Kidney (tissue), 14 donors: ENCODE results near the gene TBC1D10B. TPM values are rescaled to one million over a fixed set of nuclear protein-coding genes. Genes with fewer than 3 reads are reported as not detected.

ENCODE experiments used
- DNase-seq, 5 donors: peaks; one replicate each; pipeline ENCODE4 v3.0.0-alpha.2; 2013 to 2020
- FAIRE-seq: peaks from 2 replicates; lab custom pipeline; 2012; peaks lifted over from hg19 to GRCh38; lab: Jason Lieb, UNC
- H3K27ac ChIP-seq, 2 donors: one replicate each; pipeline ENCODE4 v1.7.0; 2013; ENCODE audit warnings: low read depth in 2 of 2, low read length in 2 of 2, inconsistent platforms in 1 of 2
- H3K27me3 ChIP-seq: one replicate; pipeline ENCODE4 v1.7.1; 2013; ENCODE audit warnings: low read length, inconsistent platforms; ENCODE audit not compliant: control insufficient read depth, insufficient read depth
- H3K36me3 ChIP-seq, 3 donors: one replicate each; pipeline versions ENCODE4 v1.7.0 to v1.7.1; 2013; ENCODE audit warnings: low read length in 3 of 3, control low read depth in 1 of 3, inconsistent platforms in 1 of 3; ENCODE audit not compliant: insufficient read depth in 3 of 3, control insufficient read depth in 2 of 3
- H3K4me1 ChIP-seq, 3 donors: one replicate each; pipeline versions ENCODE4 v1.7.0 to v1.7.1; 2013; ENCODE audit warnings: low read length in 3 of 3, inconsistent platforms in 1 of 3, low read depth in 1 of 3; ENCODE audit not compliant: control insufficient read depth in 2 of 3, insufficient read depth in 2 of 3
- H3K4me3 ChIP-seq, 3 donors: one replicate each; pipeline versions ENCODE4 v1.7.0 to v1.8.1; 2013; ENCODE audit warnings: low read length in 3 of 3, control low read depth in 1 of 3, inconsistent platforms in 1 of 3
- H3K9ac ChIP-seq, 3 donors: one replicate each; pipeline versions ENCODE4 v1.7.0 to v1.7.1; 2013; ENCODE audit warnings: low read length in 3 of 3, control low read depth in 1 of 3, inconsistent platforms in 1 of 3
- H3K9me3 ChIP-seq, 3 donors: one replicate each; pipeline versions ENCODE4 v1.7.0 to v1.7.1; 2013; ENCODE audit warnings: low read length in 3 of 3, control low read depth in 1 of 3, inconsistent platforms in 1 of 3; ENCODE audit not compliant: control insufficient read depth in 2 of 3, insufficient read depth in 1 of 3
- intact Hi-C: fragments of 100-400 bp; cut with DNase I; formaldehyde crosslinking; loops from one replicate; pipeline ENCODE4 v1.11.1; 2022
- polyA plus RNA-seq: library from polyadenylated mRNA; stranded (reverse); fragments of 350-450 nt; fragmentation: Illumina TruSeq; extraction: RNeasy Lipid Tissue Mini Kit (QIAGEN cat#74804); gene quantifications from one replicate; pipeline ENCODE4 v1.2.3, GENCODE V29; 2014; ENCODE audit warnings: low read depth, low replicate concordance; ENCODE audit not compliant: insufficient read depth
- total RNA-seq: library from RNA; stranded (reverse); fragmentation: NEBNext Ultra II Directional; extraction: Animal tissue kit (Norgen Biotek cat#: 25700); gene quantifications from one replicate; pipeline ENCODE4 v1.2.1, GENCODE V29; 2021
- TF ChIP-seq, protein P1 (sequence below): IDR thresholded peaks from 3 replicates; pipeline ENCODE4 v1.5.1; 2012; ENCODE audit warnings: mild to moderate bottlenecking, moderate library complexity, borderline replicate concordance; ENCODE audit not compliant: insufficient read depth; ENCODE audit errors: extremely low read depth
- donor health status: control.
- donor health status: control.
- donor health status: control.
- donor health status: control.
- donor health status: control.
- donor health status: DM: yes; HTN: yes; CAD: no.
- donor health status: Normal renal cell carcinoma (clear cell type).

TBC1D10B gene
- total and polyA plus RNA-seq, 2 donors from 2014 or later = 30.1 to 32.7 TPM

DNA sequence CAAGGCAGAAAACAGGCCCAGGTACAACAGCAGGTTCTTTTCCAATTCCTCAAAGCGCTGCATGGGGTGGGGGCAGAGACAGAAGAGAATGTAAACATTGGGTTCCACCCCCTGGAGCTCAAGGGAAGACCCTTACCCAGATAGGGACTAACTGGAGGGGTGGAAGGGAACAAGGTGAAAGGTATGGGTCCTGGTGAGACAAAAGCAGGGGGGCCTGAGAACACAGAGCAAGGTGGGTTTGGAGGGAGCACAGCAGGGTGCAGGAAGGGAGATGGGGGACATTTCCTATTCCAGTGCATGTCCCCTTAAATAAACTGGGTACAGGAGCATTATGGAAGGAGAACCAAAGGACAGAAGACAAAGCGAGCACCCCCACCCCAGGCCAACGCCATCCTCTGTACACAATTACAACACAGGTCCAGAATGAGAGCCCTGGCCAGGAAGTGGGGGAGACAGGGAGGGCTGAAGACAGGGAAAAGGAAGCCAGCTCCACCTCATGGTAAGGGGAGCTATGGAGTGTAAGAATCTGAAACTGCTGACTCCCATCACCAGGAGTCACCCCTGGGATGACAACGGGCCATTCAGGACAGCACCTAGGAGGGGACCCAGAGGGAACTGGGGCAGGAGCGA, 13.1 kb downstream of the TBC1D10B start:
- Histone ChIP-seq H3K27me3 (no peaks in the 10 kb centered on the region), H3K27ac (no peak overlapping the region), H3K36me3 (peaks cover 2 to 30% (median 14%) of the 10 kb centered on the region in 3 donors), H3K9ac (no peak overlapping the region), H3K9me3 (no peaks in the 10 kb centered on the region), H3K4me3 (no peak overlapping the region), H3K4me1 (peaks cover 0 to 29% (median 16%) of the 10 kb centered on the region in 3 donors)
- TF ChIP-seq, protein P1, sequence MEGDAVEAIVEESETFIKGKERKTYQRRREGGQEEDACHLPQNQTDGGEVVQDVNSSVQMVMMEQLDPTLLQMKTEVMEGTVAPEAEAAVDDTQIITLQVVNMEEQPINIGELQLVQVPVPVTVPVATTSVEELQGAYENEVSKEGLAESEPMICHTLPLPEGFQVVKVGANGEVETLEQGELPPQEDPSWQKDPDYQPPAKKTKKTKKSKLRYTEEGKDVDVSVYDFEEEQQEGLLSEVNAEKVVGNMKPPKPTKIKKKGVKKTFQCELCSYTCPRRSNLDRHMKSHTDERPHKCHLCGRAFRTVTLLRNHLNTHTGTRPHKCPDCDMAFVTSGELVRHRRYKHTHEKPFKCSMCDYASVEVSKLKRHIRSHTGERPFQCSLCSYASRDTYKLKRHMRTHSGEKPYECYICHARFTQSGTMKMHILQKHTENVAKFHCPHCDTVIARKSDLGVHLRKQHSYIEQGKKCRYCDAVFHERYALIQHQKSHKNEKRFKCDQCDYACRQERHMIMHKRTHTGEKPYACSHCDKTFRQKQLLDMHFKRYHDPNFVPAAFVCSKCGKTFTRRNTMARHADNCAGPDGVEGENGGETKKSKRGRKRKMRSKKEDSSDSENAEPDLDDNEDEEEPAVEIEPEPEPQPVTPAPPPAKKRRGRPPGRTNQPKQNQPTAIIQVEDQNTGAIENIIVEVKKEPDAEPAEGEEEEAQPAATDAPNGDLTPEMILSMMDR = no peak
- DNase-seq (peak in 1 of 5 donors; percentile 21), FAIRE-seq (no peak)
- intact Hi-C loops = no loop called here

DNA sequence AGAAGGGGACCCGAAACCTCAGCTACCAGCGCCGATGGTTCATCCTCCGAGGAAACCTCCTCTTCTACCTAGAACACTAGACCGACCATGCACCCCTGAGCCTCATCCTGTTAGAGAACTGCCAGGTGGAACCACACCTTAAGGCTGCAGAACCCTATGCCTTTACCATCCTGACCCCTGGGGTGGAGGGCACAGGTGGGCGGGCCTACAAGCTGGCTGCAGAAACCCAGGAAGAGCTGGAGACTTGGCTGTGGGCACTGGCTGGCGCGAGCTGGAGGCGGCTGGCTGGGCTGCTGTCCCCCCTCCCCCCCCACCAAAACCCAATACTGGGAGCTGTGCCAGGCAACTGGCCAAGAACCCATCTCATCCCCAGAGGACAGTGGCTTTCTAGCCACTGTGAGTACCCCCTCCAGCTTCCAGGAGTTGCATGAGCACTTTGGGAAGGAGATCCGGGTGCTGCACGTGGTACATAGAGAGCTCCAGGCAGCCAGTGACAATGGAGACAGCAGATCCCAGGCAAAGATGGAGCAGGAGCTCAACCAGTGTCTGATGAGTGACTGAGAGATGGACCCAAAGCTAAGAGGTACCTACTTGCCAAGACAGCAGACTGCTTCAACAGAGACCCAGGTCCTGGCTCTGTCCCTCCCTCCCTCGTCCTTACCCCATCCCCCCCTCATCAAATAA, 13.8 kb downstream of the TBC1D10B start:
- H3K27me3 ChIP-seq = no peaks in the 10 kb centered on the region
- peak overlapping the region in 1 of 3 donors; percentile 97 for H3K4me3 ChIP-seq
- H3K9ac ChIP-seq = no peak overlapping the region
- H3K36me3 ChIP-seq = peaks cover 2 to 36% (median 15%) of the 10 kb centered on the region in 3 donors
- intact Hi-C loops = no loop called here
- peak in 1 of 5 donors; percentile 70 for DNase-seq
- H3K9me3 ChIP-seq = no peaks in the 10 kb centered on the region
- H3K4me1 ChIP-seq = peaks cover 0 to 33% (median 22%) of the 10 kb centered on the region in 3 donors
- FAIRE-seq = no peak
- H3K27ac ChIP-seq = peak overlapping the region in 1 of 2 donors; percentile 98
- TF ChIP-seq, protein P1 = no peak

GRCh38 chr16:30355954-30356308, 14.4 kb downstream of the TBC1D10B start:
- TF ChIP-seq, protein P1 = no peak
- Histone ChIP-seq H3K9ac (peak overlapping the region; percentile 80 to 91 (median 85)), H3K36me3 (peaks cover 2 to 34% (median 15%) of the 10 kb centered on the region in 3 donors), H3K4me3 (peak overlapping the region; percentile 74 to 97 (median 97)), H3K27ac (peak overlapping the region; percentile 98), H3K27me3 (no peaks in the 10 kb centered on the region), H3K4me1 (peaks cover 0 to 35% (median 23%) of the 10 kb centered on the region in 3 donors), H3K9me3 (no peaks in the 10 kb centered on the region)
- FAIRE-seq (no peak), DNase-seq (peak in 1 of 5 donors; percentile 75)
- intact Hi-C loops = no loop called here
